ENCODE measurements around the gene TBRG1.
A peak's percentile ranks its signal among the peaks of the same experiment; 100 is the strongest.

The TBRG1 gene

GRCh38 chr11:124622531-124623451 lies at the start of gene TBRG1:
TBRG1 (plus strand) TSS chr11:124622864; CDS start chr11:124623084, 220 bp downstream.
- peak within 1 kb of the TSS; percentile 90 for H3K4me3 ChIP-seq (ENCODE audit: low read length)
- TF ChIP-seq, protein P1, sequence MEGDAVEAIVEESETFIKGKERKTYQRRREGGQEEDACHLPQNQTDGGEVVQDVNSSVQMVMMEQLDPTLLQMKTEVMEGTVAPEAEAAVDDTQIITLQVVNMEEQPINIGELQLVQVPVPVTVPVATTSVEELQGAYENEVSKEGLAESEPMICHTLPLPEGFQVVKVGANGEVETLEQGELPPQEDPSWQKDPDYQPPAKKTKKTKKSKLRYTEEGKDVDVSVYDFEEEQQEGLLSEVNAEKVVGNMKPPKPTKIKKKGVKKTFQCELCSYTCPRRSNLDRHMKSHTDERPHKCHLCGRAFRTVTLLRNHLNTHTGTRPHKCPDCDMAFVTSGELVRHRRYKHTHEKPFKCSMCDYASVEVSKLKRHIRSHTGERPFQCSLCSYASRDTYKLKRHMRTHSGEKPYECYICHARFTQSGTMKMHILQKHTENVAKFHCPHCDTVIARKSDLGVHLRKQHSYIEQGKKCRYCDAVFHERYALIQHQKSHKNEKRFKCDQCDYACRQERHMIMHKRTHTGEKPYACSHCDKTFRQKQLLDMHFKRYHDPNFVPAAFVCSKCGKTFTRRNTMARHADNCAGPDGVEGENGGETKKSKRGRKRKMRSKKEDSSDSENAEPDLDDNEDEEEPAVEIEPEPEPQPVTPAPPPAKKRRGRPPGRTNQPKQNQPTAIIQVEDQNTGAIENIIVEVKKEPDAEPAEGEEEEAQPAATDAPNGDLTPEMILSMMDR (conservative IDR thresholded peaks at IDR 0.05; ENCODE audit: low read length), result no peak; the same call in 1 of the 2 replicates
- peak; percentile 91 for DNase-seq (ENCODE audit: low read depth)

DNA sequence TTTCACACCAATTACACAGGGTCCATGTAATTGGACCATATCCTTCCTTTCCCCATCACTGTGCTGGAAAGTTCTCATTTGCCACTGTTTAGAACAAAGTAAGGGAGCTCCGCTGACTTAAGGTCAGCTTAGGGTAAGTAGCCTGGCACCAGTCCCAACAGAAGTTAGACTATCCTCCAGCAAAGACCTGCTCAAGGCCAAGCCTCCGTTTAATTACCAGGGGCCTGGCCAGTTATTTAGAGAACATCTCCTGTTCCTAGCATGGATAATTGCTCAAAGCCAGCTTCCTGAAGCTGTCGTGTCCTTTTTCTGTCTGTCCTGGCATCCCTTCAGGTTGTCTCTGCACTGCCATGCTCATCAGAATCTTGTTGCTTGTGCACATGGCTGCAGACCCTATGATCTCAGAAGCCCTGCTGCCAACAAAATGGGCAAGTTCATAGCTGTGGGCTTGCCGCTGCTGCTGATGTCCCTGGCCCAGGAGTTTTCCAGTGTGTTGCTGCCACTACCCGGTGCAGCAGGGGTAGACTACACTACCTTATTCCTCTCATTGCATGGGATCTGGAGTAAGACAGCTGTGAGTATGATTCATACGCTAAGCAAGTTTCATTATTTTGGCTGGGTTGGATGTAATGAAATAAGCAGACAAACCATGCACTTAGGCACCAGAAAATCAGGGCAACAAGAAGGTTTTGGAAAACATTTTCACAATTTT lies 44.8 kb upstream of the TBRG1 start:
- DNase-seq (ENCODE audit: low read depth), result no peak
- TF ChIP-seq, protein P1 (conservative IDR thresholded peaks at IDR 0.05; ENCODE audit: low read length), result no peak
- no peak overlapping the region for H3K4me3 ChIP-seq (ENCODE audit: low read length)

DNA sequence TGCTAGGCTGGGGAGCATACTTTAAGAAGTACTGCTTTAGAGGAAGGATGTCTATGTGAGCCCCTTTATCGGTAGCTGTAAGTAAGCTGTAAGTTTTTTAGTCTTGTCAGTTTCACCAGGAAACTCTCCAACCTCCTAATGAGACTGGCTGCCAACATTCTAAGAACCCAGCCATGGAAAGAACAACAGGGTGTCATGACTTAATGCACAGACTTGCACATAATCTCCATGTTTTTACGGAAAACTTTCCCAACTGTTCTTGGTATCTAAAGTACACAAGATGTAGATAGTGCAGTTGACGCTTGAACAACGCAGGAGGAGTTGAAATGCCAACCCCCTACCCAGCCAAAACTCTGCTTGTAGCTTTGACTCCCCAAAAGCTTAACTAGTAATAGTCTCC lies 43.9 kb upstream of the TBRG1 start:
- no peak for DNase-seq (ENCODE audit: low read depth)
- H3K4me3 ChIP-seq (ENCODE audit: low read length), result no peak overlapping the region
- TF ChIP-seq, protein P1 (conservative IDR thresholded peaks at IDR 0.05; ENCODE audit: low read length), result no peak

DNA sequence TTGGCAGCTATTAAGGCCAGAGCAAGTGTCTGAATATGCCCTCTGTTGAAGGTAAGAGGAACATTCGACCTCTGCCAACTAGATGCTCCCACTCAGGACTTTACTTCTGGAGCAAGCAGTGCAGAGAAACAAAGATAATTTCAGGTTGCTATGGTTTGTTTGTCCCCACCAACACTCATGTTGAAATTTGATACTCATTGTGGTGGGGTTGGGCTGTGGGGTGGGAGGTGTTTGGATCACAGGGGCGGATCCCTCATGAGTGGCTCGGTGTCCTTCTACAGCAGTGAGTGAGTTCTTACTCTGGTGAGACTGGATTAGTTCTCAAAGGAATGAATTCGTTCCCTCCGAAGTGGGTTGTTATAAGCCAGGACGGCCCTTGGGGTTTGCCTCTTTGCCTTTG lies 40.8 kb upstream of the TBRG1 start:
- DNase-seq (ENCODE audit: low read depth), result no peak
- TF ChIP-seq, protein P1 (conservative IDR thresholded peaks at IDR 0.05; ENCODE audit: low read length), result no peak
- H3K4me3 ChIP-seq (ENCODE audit: low read length), result no peak overlapping the region

GRCh38 chr11:124582565-124582964 lies 40.1 kb upstream of the TBRG1 start:
- no peak overlapping the region for H3K4me3 ChIP-seq (ENCODE audit: low read length)
- TF ChIP-seq, protein P1 (conservative IDR thresholded peaks at IDR 0.05; ENCODE audit: low read length), result no peak
- DNase-seq (ENCODE audit: low read depth), result no peak

DNA sequence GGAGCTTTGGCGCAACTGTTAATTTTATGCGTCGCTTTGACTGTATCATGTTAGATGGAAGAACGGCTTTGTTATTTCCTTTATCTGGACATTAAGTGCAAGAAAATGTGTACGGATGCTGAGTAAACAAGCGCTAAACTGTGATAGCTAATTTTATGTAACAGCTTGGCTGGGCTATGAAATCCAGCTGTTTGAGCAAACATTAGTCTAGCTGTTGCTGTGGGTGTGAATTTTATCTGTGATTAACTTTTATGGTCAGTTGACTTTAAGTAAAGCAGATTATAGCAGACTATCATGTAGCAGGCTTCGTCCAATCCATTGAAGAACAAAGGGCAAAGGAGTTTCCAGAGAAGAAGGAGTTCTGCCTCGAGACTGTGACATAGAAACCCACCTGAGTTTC lies 38.9 kb upstream of the TBRG1 start:
- no peak overlapping the region for H3K4me3 ChIP-seq (ENCODE audit: low read length)
- DNase-seq (ENCODE audit: low read depth), result no peak
- TF ChIP-seq, protein P1 (conservative IDR thresholded peaks at IDR 0.05; ENCODE audit: low read length), result no peak

All from AG10803 (cell line).